PC-9 (cell line): ENCODE results near the gene FDPS.

Source experiments
- EZH2 ChIP-seq: fragments of 200-600 bp; sonication (generic); IDR thresholded peaks from 2 replicates; pipeline ENCODE4 v1.8.0; 2017; ENCODE audit warnings: antibody characterized with exemption, low read depth
- TF ChIP-seq, protein P1 (sequence below): fragments of 200-600 bp; sonication (generic); conservative IDR thresholded peaks from 2 replicates; pipeline ENCODE4 v1.6.1; 2017; ENCODE audit warnings: mixed run types, antibody characterized with exemption, mild to moderate bottlenecking, moderate library complexity

GRCh38 chr1:155273343-155274245 is 35.1 kb upstream of the FDPS start, which contains the start of gene CLK2:
- TF ChIP-seq, protein P1, sequence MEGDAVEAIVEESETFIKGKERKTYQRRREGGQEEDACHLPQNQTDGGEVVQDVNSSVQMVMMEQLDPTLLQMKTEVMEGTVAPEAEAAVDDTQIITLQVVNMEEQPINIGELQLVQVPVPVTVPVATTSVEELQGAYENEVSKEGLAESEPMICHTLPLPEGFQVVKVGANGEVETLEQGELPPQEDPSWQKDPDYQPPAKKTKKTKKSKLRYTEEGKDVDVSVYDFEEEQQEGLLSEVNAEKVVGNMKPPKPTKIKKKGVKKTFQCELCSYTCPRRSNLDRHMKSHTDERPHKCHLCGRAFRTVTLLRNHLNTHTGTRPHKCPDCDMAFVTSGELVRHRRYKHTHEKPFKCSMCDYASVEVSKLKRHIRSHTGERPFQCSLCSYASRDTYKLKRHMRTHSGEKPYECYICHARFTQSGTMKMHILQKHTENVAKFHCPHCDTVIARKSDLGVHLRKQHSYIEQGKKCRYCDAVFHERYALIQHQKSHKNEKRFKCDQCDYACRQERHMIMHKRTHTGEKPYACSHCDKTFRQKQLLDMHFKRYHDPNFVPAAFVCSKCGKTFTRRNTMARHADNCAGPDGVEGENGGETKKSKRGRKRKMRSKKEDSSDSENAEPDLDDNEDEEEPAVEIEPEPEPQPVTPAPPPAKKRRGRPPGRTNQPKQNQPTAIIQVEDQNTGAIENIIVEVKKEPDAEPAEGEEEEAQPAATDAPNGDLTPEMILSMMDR = no peak
- TF ChIP-seq EZH2 = no peak
